Activated CD4-positive, alpha-beta T cell treated with anti-CD3 and anti-CD28 coated beads, Interleukin-2, amount 10 ng/mL, durations not matched to agents 24 days and 14 days (primary cell): ENCODE results near the gene TMEM150B. TPM values are rescaled to one million over a fixed set of nuclear protein-coding genes. Genes with fewer than 3 reads are reported as not detected.

Experiments
- DNase-seq: peaks from one replicate; pipeline ENCODE4 v3.0.0; 2022
- H3K27ac Mint-ChIP-seq: one replicate; pipeline ENCODE4 v1.8.0; 2022; ENCODE audit warnings: mild to moderate bottlenecking, mixed read lengths
- H3K27me3 Mint-ChIP-seq: one replicate; pipeline ENCODE4 v1.8.0; 2022; ENCODE audit warnings: mixed read lengths
- H3K36me3 Mint-ChIP-seq: one replicate; pipeline ENCODE4 v1.8.0; 2022; ENCODE audit warnings: low read depth, mild to moderate bottlenecking, mixed read lengths
- H3K4me1 Mint-ChIP-seq: one replicate; pipeline ENCODE4 v1.8.0; 2021; ENCODE audit warnings: mixed read lengths
- H3K4me3 Mint-ChIP-seq: one replicate; pipeline ENCODE4 v1.8.0; 2022; ENCODE audit warnings: mild to moderate bottlenecking, moderate library complexity, mixed read lengths
- H3K9me3 Mint-ChIP-seq: one replicate; pipeline ENCODE4 v1.8.0; 2021; ENCODE audit warnings: mixed read lengths
- intact Hi-C: fragments of 100-400 bp; cut with micrococcal nuclease; formaldehyde crosslinking; loops from one replicate; pipeline ENCODE4 v1.15.1; 2023
- total RNA-seq: library from RNA; stranded (reverse); gene quantifications from 2 replicates; pipeline ENCODE4 v1.2.3, GENCODE V29; 2022

TMEM150B gene
- total RNA-seq, 1 donor from 2014 or later, result 0.28 TPM

DNA sequence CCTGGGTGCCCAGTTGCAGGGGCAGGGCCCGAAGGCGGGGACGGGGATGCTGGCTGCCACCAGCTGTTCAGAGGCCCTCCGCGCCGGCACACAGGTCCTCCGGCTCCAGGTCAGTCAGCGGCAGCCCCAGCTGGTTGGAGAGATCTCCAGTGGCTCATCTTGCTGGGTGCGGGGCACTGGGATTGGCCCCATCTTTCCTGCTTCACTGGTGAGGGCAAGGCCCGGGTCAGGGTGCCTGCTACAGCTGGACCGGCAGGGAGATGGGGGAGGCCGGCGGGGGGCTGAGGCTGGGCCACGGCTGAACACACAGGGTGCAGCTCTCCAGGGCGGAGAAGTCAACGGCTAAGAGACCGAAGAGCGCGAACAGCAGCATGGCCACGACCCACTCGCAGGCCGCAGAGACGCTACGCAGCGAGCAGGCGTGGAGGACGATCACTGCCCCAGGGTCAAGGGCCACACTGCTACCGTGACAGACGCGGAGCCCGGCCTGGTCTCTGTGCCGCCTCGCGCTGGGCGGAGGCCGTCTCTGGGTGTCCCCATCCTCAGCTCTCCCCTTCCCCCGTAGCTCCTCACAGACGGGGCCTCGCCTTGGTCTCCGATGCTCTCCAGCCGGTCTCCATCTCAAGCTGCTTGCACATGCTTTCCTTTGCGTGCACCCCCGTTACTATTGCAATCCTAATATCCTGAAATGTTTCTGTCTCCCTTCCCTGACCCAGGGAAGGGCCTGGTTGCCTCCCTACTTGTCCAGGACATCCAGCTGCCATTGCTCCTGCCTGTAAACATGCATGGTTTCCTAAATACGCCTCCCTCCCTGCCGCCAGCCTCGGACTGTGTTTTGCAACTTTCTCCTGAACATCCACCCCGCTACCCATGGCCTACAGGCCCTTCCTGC is 12.3 kb downstream of the TMEM150B start:
- no peak for DNase-seq
- Mint-ChIP-seq H3K9me3 (no peaks in the 10 kb centered on the region), H3K27me3 (no peaks in the 10 kb centered on the region), H3K36me3 (no peaks in the 10 kb centered on the region), H3K27ac (no peak overlapping the region), H3K4me3 (no peak overlapping the region), H3K4me1 (peaks cover 2% of the 10 kb centered on the region)
- intact Hi-C loops, result no loop called here

DNA sequence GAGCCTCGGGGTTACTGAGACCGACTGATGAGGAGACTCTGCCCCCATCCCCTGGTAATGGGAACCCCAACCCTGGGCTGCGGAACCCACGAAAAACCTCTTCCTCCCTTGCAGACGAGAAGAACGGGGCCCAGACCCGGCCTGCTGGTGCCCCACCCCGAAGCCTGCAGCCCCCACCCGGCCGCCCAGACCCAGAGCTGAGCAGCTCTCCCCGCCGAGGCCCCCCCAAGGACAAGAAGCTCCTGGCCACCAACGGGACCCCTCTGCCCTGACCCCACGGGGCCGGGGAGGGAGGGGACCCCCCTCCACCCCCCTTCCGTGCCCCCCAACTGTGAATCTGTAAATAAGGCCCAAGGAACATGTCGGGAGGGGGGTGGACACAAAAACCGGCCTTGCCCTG is 13.3 kb downstream of the TMEM150B start:
- no peak overlapping the region for H3K27ac Mint-ChIP-seq
- H3K9me3 Mint-ChIP-seq, result no peaks in the 10 kb centered on the region
- H3K4me1 Mint-ChIP-seq, result peaks cover 2% of the 10 kb centered on the region
- no peaks in the 10 kb centered on the region for H3K36me3 Mint-ChIP-seq
- H3K27me3 Mint-ChIP-seq, result no peaks in the 10 kb centered on the region
- H3K4me3 Mint-ChIP-seq, result no peak overlapping the region
- intact Hi-C loops, result no loop called here
- no peak for DNase-seq

- peaks cover 2% of the 10 kb centered on the region for H3K4me1 Mint-ChIP-seq
- no peak overlapping the region for H3K27ac Mint-ChIP-seq
- no peaks in the 10 kb centered on the region for H3K27me3 Mint-ChIP-seq
- DNase-seq, result no peak
- no peaks in the 10 kb centered on the region for H3K9me3 Mint-ChIP-seq
- H3K4me3 Mint-ChIP-seq, result no peak overlapping the region
- no peaks in the 10 kb centered on the region for H3K36me3 Mint-ChIP-seq
- intact Hi-C loops, result no loop called here
Observed at GRCh38 chr19:55311397-55311796, 13.7 kb downstream of the TMEM150B start.

DNA sequence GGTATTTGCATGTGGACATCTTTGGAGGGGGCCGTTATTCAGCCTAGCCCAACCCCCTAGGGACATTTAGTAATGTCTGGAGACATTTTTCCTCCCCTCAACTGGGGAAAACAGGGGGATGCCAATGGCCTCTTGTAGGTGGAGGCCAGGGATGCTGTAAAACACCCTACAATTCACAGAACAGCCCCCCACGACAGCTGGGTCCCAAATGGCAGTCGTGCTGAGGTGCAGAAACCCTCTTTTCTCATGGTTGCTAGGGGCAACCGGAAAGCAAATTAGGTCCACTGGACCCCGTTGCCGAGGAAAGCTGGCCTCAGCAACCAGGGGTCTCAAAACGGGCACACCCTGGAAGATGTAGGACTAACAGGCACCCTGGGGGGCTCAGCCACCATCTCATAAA is 14.6 kb downstream of the TMEM150B start:
- Mint-ChIP-seq H3K27ac (no peak overlapping the region), H3K4me1 (peaks cover 6% of the 10 kb centered on the region), H3K36me3 (peaks cover 1% of the 10 kb centered on the region), H3K27me3 (no peaks in the 10 kb centered on the region), H3K4me3 (no peak overlapping the region), H3K9me3 (no peaks in the 10 kb centered on the region)
- no peak for DNase-seq
- intact Hi-C loops, result no loop called here

- H3K4me1 Mint-ChIP-seq, result peaks cover 7% of the 10 kb centered on the region
- no peaks in the 10 kb centered on the region for H3K9me3 Mint-ChIP-seq
- intact Hi-C loops, result no loop called here
- no peak for DNase-seq
- no peaks in the 10 kb centered on the region for H3K27me3 Mint-ChIP-seq
- H3K36me3 Mint-ChIP-seq, result peaks cover 4% of the 10 kb centered on the region
- no peak overlapping the region for H3K27ac Mint-ChIP-seq
- H3K4me3 Mint-ChIP-seq, result no peak overlapping the region
Observed at GRCh38 chr19:55309448-55309847, 15.7 kb downstream of the TMEM150B start.

DNA sequence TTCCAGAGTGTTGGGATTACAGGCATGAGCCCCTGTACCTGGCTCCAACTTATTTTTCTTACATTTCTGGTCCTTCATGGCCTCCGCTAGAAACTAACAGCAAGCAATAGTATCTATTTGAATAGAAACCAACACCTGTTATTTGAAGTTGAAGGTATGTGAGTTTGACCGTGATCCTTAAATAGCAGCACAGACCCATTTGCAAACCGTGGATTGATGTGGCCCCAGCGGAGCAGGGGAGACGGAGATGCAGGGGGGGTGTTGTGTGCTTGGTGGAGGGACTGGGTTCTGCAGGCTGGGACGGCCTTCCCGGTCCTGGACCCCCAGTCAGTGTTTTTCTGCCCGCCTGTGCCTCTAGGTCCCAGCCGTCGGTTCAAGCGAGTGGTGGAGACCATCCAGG is 16.9 kb downstream of the TMEM150B start:
- DNase-seq, result no peak
- no peaks in the 10 kb centered on the region for H3K27me3 Mint-ChIP-seq
- no peak overlapping the region for H3K27ac Mint-ChIP-seq
- peaks cover 7% of the 10 kb centered on the region for H3K4me1 Mint-ChIP-seq
- H3K36me3 Mint-ChIP-seq, result peaks cover 4% of the 10 kb centered on the region
- intact Hi-C loops, result no loop called here
- no peak overlapping the region for H3K4me3 Mint-ChIP-seq
- H3K9me3 Mint-ChIP-seq, result no peaks in the 10 kb centered on the region

DNA sequence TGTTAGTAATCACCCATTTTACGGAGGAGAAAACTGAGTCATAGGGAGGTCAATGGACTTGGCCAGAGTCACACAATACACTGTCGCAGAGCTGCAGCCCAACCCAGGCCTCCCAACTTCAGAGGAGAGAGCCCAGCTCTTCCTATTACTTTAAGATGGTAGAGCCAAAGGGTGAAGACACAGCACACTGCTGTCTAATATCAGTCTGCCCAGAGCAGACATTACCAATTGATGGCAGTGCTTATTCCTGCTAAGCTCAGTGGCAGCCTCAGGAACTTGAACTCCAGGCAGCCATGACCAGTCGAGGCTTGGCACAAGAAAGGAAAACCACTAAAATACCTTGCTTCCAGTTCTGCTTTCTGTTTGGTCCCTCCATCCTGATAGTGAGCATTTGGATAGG is 18.4 kb downstream of the TMEM150B start:
- Mint-ChIP-seq H3K36me3 (peaks cover 4% of the 10 kb centered on the region), H3K4me1 (peaks cover 12% of the 10 kb centered on the region), H3K27ac (no peak overlapping the region), H3K4me3 (no peak overlapping the region), H3K27me3 (no peaks in the 10 kb centered on the region), H3K9me3 (no peaks in the 10 kb centered on the region)
- no peak for DNase-seq
- intact Hi-C loops, result no loop called here

DNA sequence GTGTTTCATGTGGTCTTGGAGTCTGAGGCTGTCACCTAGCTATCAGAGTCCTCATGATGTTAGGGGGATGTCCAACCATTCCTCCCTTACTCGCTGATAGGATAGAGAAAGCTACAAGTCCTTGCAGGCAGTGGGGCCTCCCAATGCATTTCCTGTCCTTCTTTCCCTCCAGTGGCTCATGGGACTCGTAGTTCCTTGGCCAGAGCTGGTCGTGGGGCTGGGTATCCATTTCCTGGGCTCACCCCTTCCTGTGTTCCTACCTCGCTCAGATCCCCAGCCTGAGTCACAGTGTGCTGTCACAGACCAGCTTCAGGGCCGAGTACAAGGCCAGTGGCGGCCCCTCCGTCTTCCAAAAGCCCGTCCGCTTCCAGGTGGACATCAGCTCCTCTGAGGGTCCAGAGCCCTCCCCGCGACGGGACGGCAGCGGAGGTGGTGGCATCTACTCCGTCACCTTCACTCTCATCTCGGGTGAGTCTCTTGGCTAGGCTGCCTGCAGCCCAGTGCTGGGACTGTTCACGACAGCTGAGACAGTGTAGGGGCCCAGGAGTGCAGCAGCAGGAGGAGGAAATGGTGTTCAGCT is 19.1 kb downstream of the TMEM150B start:
- intact Hi-C loops, result no loop called here
- DNase-seq, result no peak

GRCh38 chr19:55305491-55305890 is 19.6 kb downstream of the TMEM150B start:
- DNase-seq, result peak; percentile 86
- peaks cover 16% of the 10 kb centered on the region for H3K4me1 Mint-ChIP-seq
- H3K36me3 Mint-ChIP-seq, result peaks cover 4% of the 10 kb centered on the region
- no peaks in the 10 kb centered on the region for H3K9me3 Mint-ChIP-seq
- intact Hi-C loops, result no loop called here
- H3K27me3 Mint-ChIP-seq, result no peaks in the 10 kb centered on the region
- H3K4me3 Mint-ChIP-seq, result no peak overlapping the region
- peak overlapping the region; percentile 8 for H3K27ac Mint-ChIP-seq

More for the DNA sequence above, 19.1 kb downstream of the TMEM150B start:
- Mint-ChIP-seq H3K9me3 (no peaks in the 10 kb centered on the region), H3K4me3 (no peak overlapping the region), H3K27me3 (no peaks in the 10 kb centered on the region), H3K36me3 (peaks cover 4% of the 10 kb centered on the region), H3K27ac (no peak overlapping the region), H3K4me1 (peaks cover 16% of the 10 kb centered on the region)

- Mint-ChIP-seq H3K9me3 (no peaks in the 10 kb centered on the region), H3K36me3 (peaks cover 4% of the 10 kb centered on the region), H3K27me3 (no peaks in the 10 kb centered on the region), H3K27ac (no peak overlapping the region), H3K4me3 (no peak overlapping the region), H3K4me1 (peaks cover 16% of the 10 kb centered on the region)
- no peak for DNase-seq
- intact Hi-C loops, result loop anchor here (5.0 kb wide), 2 partner anchors 102 to 197 kb away; partner anchors contain the start of gene UBE2S
Observed at GRCh38 chr19:55304980-55305379, 20.2 kb downstream of the TMEM150B start.

DNA sequence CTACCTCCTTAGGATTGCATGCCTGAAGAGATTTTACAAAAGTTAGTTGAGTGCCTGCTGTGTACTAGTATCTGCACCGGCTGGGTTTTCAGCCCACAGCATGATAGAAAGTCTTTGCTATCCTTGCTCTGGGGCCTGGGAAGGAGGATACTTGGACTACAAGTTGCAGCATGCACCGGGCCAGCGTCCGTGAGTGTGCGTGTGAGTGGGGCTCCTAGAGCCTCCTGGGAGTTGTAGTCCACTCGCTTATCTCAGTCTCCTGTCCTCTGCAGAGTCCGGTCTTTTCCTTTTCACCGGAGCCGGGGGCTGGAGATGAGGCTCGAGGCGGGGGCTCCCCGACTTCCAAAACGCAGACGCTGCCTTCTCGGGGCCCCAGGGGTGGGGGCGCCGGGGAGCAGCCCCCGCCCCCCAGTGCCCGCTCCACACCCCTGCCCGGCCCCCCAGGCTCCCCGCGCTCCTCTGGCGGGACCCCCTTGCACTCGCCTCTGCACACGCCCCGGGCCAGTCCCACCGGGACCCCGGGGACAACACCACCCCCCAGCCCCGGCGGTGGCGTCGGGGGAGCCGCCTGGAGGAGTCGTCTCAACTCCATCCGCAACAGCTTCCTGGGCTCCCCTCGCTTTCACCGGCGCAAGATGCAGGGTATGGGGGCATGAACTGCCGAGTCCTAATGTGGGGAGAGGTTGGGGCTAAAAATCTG is 20.7 kb downstream of the TMEM150B start:
- H3K4me1 Mint-ChIP-seq, result peaks cover 16% of the 10 kb centered on the region
- no peaks in the 10 kb centered on the region for H3K9me3 Mint-ChIP-seq
- H3K27me3 Mint-ChIP-seq, result no peaks in the 10 kb centered on the region
- no peak overlapping the region for H3K27ac Mint-ChIP-seq
- peak; percentile 75 for DNase-seq
- intact Hi-C loops, result loop anchor here (5.0 kb wide), 2 partner anchors 103 to 198 kb away; partner anchors contain the start of gene UBE2S
- H3K4me3 Mint-ChIP-seq, result no peak overlapping the region
- H3K36me3 Mint-ChIP-seq, result peaks cover 4% of the 10 kb centered on the region

- Mint-ChIP-seq H3K36me3 (peaks cover 4% of the 10 kb centered on the region), H3K4me3 (no peak overlapping the region), H3K27ac (no peak overlapping the region), H3K4me1 (peaks cover 16% of the 10 kb centered on the region), H3K9me3 (no peaks in the 10 kb centered on the region), H3K27me3 (no peaks in the 10 kb centered on the region)
- DNase-seq, result no peak
- intact Hi-C loops, result loop anchor here (2.0 to 5.0 kb wide), 3 partner anchors 81 to 199 kb away; partner anchors contain the start of genes RPL28, TMEM238 and UBE2S
Observed at GRCh38 chr19:55303477-55303876, 21.7 kb downstream of the TMEM150B start.

- Mint-ChIP-seq H3K4me3 (peak overlapping the region; percentile 95), H3K9me3 (no peaks in the 10 kb centered on the region), H3K36me3 (peaks cover 4% of the 10 kb centered on the region), H3K27me3 (no peaks in the 10 kb centered on the region), H3K27ac (peak overlapping the region; percentile 95), H3K4me1 (peaks cover 16% of the 10 kb centered on the region)
- DNase-seq, result no peak
- intact Hi-C loops, result loop anchor here (1.0 to 5.0 kb wide), 4 partner anchors 37 to 200 kb away; partner anchors contain the start of genes KMT5C, RPL28, TMEM238 and UBE2S
Observed at GRCh38 chr19:55302318-55302703, 22.8 kb downstream of the TMEM150B start.
